Chondrocyte (in vitro differentiated cells): ENCODE data around the gene ACOT6. TPM values are rescaled to one million over a fixed set of nuclear protein-coding genes. Genes with fewer than 3 reads are reported as not detected.
"Not testable (repeated sequence)": the region's sequence is repeated elsewhere in the genome, so short reads cannot be mapped to it uniquely, and the experiment has no call there.

ENCODE experiments used
- DNase-seq: peaks from one replicate; pipeline ENCODE4 v3.0.0; 2021; ENCODE audit warnings: mixed read lengths, low spot score
- H3K27ac Mint-ChIP-seq: one replicate; pipeline ENCODE4 v1.8.0; 2021; ENCODE audit warnings: mild to moderate bottlenecking, moderate library complexity, mixed read lengths; ENCODE audit not compliant: unreplicated experiment
- H3K27me3 Mint-ChIP-seq: 2 replicates; pipeline ENCODE4 v1.8.0; 2021; ENCODE audit warnings: low read depth, mixed read lengths
- H3K36me3 Mint-ChIP-seq: 2 replicates; pipeline ENCODE4 v1.8.0; 2021; ENCODE audit warnings: low read depth, mixed read lengths
- H3K4me1 Mint-ChIP-seq: 2 replicates; pipeline ENCODE4 v1.8.0; 2021; ENCODE audit warnings: low read depth, mild to moderate bottlenecking, mixed read lengths
- H3K4me3 Mint-ChIP-seq: one replicate; pipeline ENCODE4 v1.8.0; 2021; ENCODE audit warnings: mild to moderate bottlenecking, moderate library complexity, mixed read lengths; ENCODE audit not compliant: unreplicated experiment
- H3K9me3 Mint-ChIP-seq: 2 replicates; pipeline ENCODE4 v1.8.0; 2021; ENCODE audit warnings: low read depth, mixed read lengths
- CTCF ChIP-seq: fragments of 200-600 bp; sonication (generic); IDR thresholded peaks from 2 replicates; pipeline ENCODE4 v1.5.0; 2021; ENCODE audit warnings: antibody characterized with exemption, mild to moderate bottlenecking, moderate library complexity
- total RNA-seq: library from RNA; stranded (reverse); gene quantifications from 3 replicates; pipeline ENCODE4 v1.2.1, GENCODE V29; 2021

ACOT6 gene
- total RNA-seq, 1 donor from 2014 or later, result not detected

DNA sequence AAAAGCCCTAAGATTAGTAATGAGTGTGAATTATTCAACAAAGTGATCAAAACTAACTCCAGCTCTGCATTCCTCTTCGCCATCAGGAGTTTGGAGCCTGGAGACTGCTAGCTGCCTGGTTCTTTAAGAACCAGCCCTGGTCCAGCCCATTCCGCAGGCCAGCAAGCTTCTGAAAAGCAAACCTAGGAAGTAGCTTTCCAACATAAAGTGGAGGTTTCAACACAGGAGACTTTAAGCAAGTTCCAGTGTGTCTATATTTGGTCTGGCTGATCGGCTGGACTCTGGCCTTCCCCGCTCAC is 43.5 kb upstream of the ACOT6 start:
- TF ChIP-seq CTCF, result peak; percentile 42
- DNase-seq, H3K9me3 Mint-ChIP-seq, H3K36me3 Mint-ChIP-seq, H3K27me3 Mint-ChIP-seq: not testable (repeated sequence)
- peak overlapping the region; percentile 95 for H3K27ac Mint-ChIP-seq
- peak overlapping the region; percentile 92 for H3K4me3 Mint-ChIP-seq
- H3K4me1 Mint-ChIP-seq, result peaks cover 32% of the 10 kb centered on the region

GRCh38 chr14:73569185-73569958 is 42.9 kb upstream of the ACOT6 start, which contains the start of gene ACOT2:
ACOT2 (plus strand) TSS chr14:73569213; CDS start chr14:73569241, 28 bp downstream.
- not testable (repeated sequence) for DNase-seq, H3K9me3 Mint-ChIP-seq, H3K27me3 Mint-ChIP-seq, H3K36me3 Mint-ChIP-seq
- Mint-ChIP-seq H3K4me3 (peak within 1 kb of the TSS; percentile 92), H3K4me1 (peaks cover 32% of the 10 kb centered on the region), H3K27ac (peak within 1 kb of the TSS; percentile 95)

- not testable (repeated sequence) for H3K36me3 Mint-ChIP-seq, DNase-seq, H3K27me3 Mint-ChIP-seq
Observed at GRCh38 chr14:73570913-73571312, 41.4 kb upstream of the ACOT6 start.

DNA sequence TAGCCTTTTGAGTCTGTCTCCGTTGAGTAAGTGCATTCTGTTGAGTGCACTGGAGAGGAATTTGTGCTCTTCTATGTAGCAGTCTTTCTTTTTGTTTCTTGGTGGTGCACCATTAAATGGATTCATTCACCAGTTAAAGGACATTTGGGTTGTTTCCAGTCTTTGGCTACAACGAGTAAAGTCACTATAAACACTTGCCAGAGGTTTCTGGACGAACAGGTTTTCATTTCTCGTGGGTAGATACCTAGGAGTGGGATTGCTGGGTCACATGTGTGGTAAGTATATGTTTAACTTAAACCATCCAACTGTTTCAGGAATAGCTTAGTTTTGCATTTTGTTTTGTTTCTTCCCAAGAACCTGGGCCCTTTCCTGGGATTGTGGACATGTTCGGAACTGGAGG is 39.3 kb upstream of the ACOT6 start:
- peaks cover 22% of the 10 kb centered on the region for H3K4me1 Mint-ChIP-seq
- DNase-seq, H3K36me3 Mint-ChIP-seq, H3K27me3 Mint-ChIP-seq, H3K27ac Mint-ChIP-seq, H3K9me3 Mint-ChIP-seq, H3K4me3 Mint-ChIP-seq: not testable (repeated sequence)

More at GRCh38 chr14:73570913-73571312, 41.4 kb upstream of the ACOT6 start:
- H3K4me3 Mint-ChIP-seq, result peak overlapping the region; percentile 92
- TF ChIP-seq CTCF, result peak; percentile 78
- H3K9me3 Mint-ChIP-seq, result not testable (repeated sequence)
- H3K27ac Mint-ChIP-seq, result peak overlapping the region; percentile 92
- H3K4me1 Mint-ChIP-seq, result peaks cover 32% of the 10 kb centered on the region

DNA sequence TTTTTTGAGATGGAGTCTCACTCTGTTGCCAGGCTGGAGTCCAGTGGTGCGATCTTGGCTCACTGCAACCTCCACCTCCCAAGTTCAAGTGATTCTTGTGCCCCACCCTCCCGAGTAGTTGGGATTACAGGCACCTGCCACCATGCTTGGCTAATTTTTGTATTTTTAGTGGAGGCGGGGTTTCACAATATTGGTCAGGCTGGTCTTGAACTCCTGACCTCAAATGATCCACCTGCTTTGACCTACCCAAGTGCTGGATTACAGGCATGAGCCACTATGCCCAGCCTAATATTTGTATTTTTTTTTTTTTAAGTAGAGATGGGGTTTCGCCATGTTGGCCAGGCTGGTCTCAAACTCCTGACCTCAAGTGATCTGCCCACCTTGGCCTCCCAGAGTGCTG is 38.6 kb upstream of the ACOT6 start:
- DNase-seq, H3K4me3 Mint-ChIP-seq, H3K27me3 Mint-ChIP-seq, H3K9me3 Mint-ChIP-seq, H3K27ac Mint-ChIP-seq: not testable (repeated sequence)
- Mint-ChIP-seq H3K36me3 (peaks cover 10% of the 10 kb centered on the region), H3K4me1 (peaks cover 14% of the 10 kb centered on the region)

DNA sequence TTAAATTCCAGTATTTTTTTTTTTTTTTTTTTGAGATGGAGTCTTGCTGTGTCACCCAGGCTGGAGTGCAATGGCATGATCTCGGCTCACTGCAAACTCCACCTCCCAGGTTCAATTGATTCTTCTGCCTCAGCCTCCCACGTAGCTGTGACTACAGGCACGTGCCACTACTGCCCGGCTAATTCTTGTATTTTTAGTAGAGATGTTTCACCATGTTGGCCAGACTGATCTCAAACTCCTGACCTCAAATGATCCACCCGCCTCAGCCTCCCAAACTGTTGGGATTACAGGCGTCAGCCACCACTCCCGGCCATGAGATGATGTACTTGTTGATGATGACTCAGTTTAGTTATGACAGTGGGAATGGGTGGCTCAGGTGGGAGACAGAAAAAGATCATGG is 38.1 kb upstream of the ACOT6 start:
- H3K36me3 Mint-ChIP-seq, result peaks cover 10% of the 10 kb centered on the region
- H3K27ac Mint-ChIP-seq, H3K27me3 Mint-ChIP-seq, H3K4me3 Mint-ChIP-seq, DNase-seq, H3K9me3 Mint-ChIP-seq: not testable (repeated sequence)
- peaks cover 12% of the 10 kb centered on the region for H3K4me1 Mint-ChIP-seq

DNA sequence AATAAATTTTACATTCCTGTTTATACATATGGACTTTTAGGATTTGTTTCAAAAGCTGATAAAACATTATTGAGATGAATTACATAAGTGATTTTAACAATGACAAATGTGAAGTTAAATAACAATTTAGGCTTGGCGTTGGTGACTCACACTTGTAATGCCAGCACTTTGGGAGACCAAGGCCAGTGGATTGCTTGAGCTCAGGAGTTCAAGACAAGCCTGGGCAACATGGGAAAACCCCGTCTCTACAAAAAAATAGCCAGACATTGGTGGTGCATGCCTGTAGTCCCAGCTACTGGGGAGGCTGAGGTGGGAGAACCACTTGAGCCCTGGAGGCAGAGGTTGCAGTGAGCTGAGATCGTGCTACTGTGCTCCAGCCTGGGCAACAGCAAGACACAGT is 35.9 kb upstream of the ACOT6 start:
- Mint-ChIP-seq H3K4me1 (no peaks in the 10 kb centered on the region), H3K36me3 (peaks cover 21% of the 10 kb centered on the region), H3K9me3 (no peaks in the 10 kb centered on the region), H3K27ac (no peak overlapping the region), H3K27me3 (no peaks in the 10 kb centered on the region), H3K4me3 (no peak overlapping the region)
- DNase-seq, result no peak
- TF ChIP-seq CTCF, result no peak

DNA sequence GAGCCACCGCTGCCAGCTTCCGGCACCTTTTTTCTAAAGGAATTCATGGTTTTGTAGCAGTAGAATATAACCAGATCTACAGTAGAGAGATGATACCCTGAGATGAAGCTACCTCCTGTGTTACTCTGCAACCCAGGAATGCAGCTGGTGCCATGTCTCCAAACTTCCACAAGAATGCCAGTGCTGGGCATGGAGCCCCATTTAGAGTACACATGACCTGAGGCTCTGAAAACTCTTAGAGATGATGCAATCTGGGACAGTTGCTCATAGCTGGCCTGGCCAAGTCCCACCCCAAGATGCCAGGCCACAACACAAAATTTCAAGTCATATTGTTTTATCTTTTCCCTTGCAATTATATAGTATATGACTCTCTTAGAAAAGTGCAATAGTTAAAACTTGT is 35.1 kb upstream of the ACOT6 start:
- H3K4me1 Mint-ChIP-seq, H3K4me3 Mint-ChIP-seq, H3K27me3 Mint-ChIP-seq, H3K27ac Mint-ChIP-seq, DNase-seq, H3K9me3 Mint-ChIP-seq: not testable (repeated sequence)
- H3K36me3 Mint-ChIP-seq, result peaks cover 21% of the 10 kb centered on the region

GRCh38 chr14:73582102-73582979 is 30.0 kb upstream of the ACOT6 start:
- not testable (repeated sequence) for H3K27me3 Mint-ChIP-seq, H3K4me1 Mint-ChIP-seq, DNase-seq, H3K4me3 Mint-ChIP-seq, H3K9me3 Mint-ChIP-seq, H3K27ac Mint-ChIP-seq
- H3K36me3 Mint-ChIP-seq, result peaks cover 16% of the 10 kb centered on the region
